Fibroblast of lung (primary cell): ENCODE data around the gene BTG4. TPM values are rescaled to one million over a fixed set of nuclear protein-coding genes. Genes with fewer than 3 reads are reported as not detected.

Source experiments
- DNase-seq, 2 donors: peaks; one replicate each; pipeline versions ENCODE4 v3.0.0 to v3.0.0-alpha.2; 2010; ENCODE audit warnings: low read depth in 2 of 2
- H2AFZ ChIP-seq: 2 replicates; pipeline ENCODE4 v1.5.1; 2012; ENCODE audit warnings: low read length, control low read depth, inconsistent platforms
- H3K27ac ChIP-seq: 2 replicates; pipeline ENCODE4 v1.5.1; 2011; ENCODE audit warnings: low read length, control low read depth; ENCODE audit not compliant: insufficient read depth
- H3K27me3 ChIP-seq: 2 replicates; pipeline ENCODE4 v1.5.1; 2011; ENCODE audit warnings: mild to moderate bottlenecking, low read length; ENCODE audit not compliant: control insufficient read depth, insufficient read depth
- H3K36me3 ChIP-seq: 2 replicates; pipeline ENCODE4 v1.5.1; 2011; ENCODE audit warnings: low read length; ENCODE audit not compliant: control insufficient read depth, insufficient read depth
- H3K4me1 ChIP-seq: 2 replicates; pipeline ENCODE4 v1.5.1; 2011; ENCODE audit warnings: low read length; ENCODE audit not compliant: control insufficient read depth, insufficient read depth; ENCODE audit errors: extremely low read depth
- H3K4me2 ChIP-seq: 2 replicates; pipeline ENCODE4 v1.5.1; 2011; ENCODE audit warnings: low read length, control low read depth; ENCODE audit not compliant: insufficient read depth; ENCODE audit errors: extremely low read depth
- H3K4me3 ChIP-seq, 4 experiments: fragments of 200-600 bp in 1 of 4; sonication (generic) in 1 of 4; replicated peaks in 1 of 4; 2 replicates each; pipeline ENCODE4 v1.5.1; 2011 to 2016; ENCODE audit warnings: low read length in 4 of 4, low read depth in 3 of 4, mild to moderate bottlenecking in 3 of 4, control low read depth in 2 of 4, inconsistent platforms in 1 of 4, mixed read lengths in 1 of 4; ENCODE audit not compliant: insufficient read depth in 1 of 4; ENCODE audit errors: control extremely low read depth in 1 of 4
- H3K79me2 ChIP-seq: 2 replicates; pipeline ENCODE4 v1.5.1; 2012; ENCODE audit warnings: mild to moderate bottlenecking, low read length, inconsistent platforms; ENCODE audit not compliant: control insufficient read depth, insufficient read depth
- H3K9ac ChIP-seq: 2 replicates; pipeline ENCODE4 v1.5.1; 2011; ENCODE audit warnings: mild to moderate bottlenecking, low read length, control low read depth; ENCODE audit not compliant: insufficient read depth
- H3K9me3 ChIP-seq: 2 replicates; pipeline ENCODE4 v1.5.1; 2012; ENCODE audit warnings: low read depth, low read length; ENCODE audit not compliant: control insufficient read depth, insufficient read depth
- H4K20me1 ChIP-seq: 2 replicates; pipeline ENCODE4 v1.5.1; 2011; ENCODE audit warnings: low read length; ENCODE audit not compliant: control insufficient read depth, insufficient read depth; ENCODE audit errors: extremely low read depth
- EZH2 ChIP-seq: IDR thresholded peaks from 2 replicates; pipeline ENCODE4 v1.5.1; 2012; ENCODE audit warnings: low read length, control low read depth, mild to moderate bottlenecking; ENCODE audit errors: missing control alignments
- polyA plus RNA-seq, 2 donors: library from polyadenylated mRNA; depleted of rRNA in 1 of 2; stranded (reverse) in 1 of 2; unstranded in 1 of 2; fragments of >200 nt; gene quantifications; 2 replicates each; pipeline ENCODE4 v1.2.1, GENCODE V29; 2011 to 2012; ENCODE audit warnings: missing spikeins in 1 of 2
- total RNA-seq: library from RNA; depleted of rRNA; stranded (reverse); fragments of >200 nt; gene quantifications from 2 replicates; pipeline ENCODE4 v1.2.1, GENCODE V29; 2014
- TF ChIP-seq, protein P1 (sequence below), 2 donors: IDR thresholded peaks in 1 of 2; conservative IDR thresholded peaks in 1 of 2; 1 replicate in 1 of 2; 2 replicates in 1 of 2; pipeline ENCODE4 v1.5.1; 2011 to 2012; ENCODE audit warnings: low read length in 2 of 2, control low read depth in 1 of 2, inconsistent platforms in 1 of 2, low read depth in 1 of 2, mild to moderate bottlenecking in 1 of 2

BTG4 gene
- total and polyA plus RNA-seq, 2 donors (not counting 1 experiment from before 2014, with no cell fraction given): 0.08 to 0.33 TPM

- Histone ChIP-seq H3K27me3 (no peaks in the 10 kb centered on the region), H2AFZ (peak overlapping the region; percentile 7), H3K4me2 (no peak overlapping the region), H3K9ac (no peak overlapping the region), H3K4me3 (no peak overlapping the region), H3K9me3 (no peaks in the 10 kb centered on the region), H3K79me2 (no peaks in the 10 kb centered on the region), H4K20me1 (no peaks in the 10 kb centered on the region), H3K4me1 (no peaks in the 10 kb centered on the region), H3K27ac (no peak overlapping the region), H3K36me3 (no peaks in the 10 kb centered on the region)
- TF ChIP-seq, protein P1, sequence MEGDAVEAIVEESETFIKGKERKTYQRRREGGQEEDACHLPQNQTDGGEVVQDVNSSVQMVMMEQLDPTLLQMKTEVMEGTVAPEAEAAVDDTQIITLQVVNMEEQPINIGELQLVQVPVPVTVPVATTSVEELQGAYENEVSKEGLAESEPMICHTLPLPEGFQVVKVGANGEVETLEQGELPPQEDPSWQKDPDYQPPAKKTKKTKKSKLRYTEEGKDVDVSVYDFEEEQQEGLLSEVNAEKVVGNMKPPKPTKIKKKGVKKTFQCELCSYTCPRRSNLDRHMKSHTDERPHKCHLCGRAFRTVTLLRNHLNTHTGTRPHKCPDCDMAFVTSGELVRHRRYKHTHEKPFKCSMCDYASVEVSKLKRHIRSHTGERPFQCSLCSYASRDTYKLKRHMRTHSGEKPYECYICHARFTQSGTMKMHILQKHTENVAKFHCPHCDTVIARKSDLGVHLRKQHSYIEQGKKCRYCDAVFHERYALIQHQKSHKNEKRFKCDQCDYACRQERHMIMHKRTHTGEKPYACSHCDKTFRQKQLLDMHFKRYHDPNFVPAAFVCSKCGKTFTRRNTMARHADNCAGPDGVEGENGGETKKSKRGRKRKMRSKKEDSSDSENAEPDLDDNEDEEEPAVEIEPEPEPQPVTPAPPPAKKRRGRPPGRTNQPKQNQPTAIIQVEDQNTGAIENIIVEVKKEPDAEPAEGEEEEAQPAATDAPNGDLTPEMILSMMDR (conservative IDR thresholded peaks at IDR 0.05 in 1 of 2, IDR thresholded peaks at IDR 0.05 in 1 of 2; ENCODE audit: low read depth in 1 of 2, low read length in 2 of 2): no peak
- no peak for TF ChIP-seq EZH2
- DNase-seq: no peak
Observed at GRCh38 chr11:111518668-111519067, 6.5 kb upstream of the BTG4 start.

DNA sequence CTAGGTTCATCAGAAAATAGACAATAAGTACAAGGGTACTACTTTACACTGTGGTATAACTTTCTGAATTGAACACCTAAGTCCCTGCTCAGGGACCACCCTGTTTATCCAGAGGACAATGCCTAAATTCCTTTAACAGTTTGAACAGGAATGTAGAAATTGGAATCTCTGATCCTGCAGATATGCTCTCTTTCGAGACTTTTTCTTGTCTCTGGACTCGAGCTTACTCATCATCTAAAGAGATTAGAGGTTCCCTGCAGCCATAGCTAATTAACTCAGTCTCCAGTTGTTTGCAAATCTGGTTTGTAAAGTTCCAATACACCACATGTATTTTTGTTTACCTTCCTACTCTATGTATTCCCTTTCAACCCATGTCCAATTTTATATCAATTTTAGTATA, 3.4 kb upstream of the BTG4 start:
- H3K27ac ChIP-seq: no peak overlapping the region
- no peak for DNase-seq
- no peaks in the 10 kb centered on the region for H4K20me1 ChIP-seq
- no peak overlapping the region for H3K4me3 ChIP-seq
- H3K4me1 ChIP-seq: no peaks in the 10 kb centered on the region
- no peaks in the 10 kb centered on the region for H3K9me3 ChIP-seq
- H3K36me3 ChIP-seq: no peaks in the 10 kb centered on the region
- H3K4me2 ChIP-seq: no peak overlapping the region
- no peaks in the 10 kb centered on the region for H3K79me2 ChIP-seq
- TF ChIP-seq, protein P1 (conservative IDR thresholded peaks at IDR 0.05 in 1 of 2, IDR thresholded peaks at IDR 0.05 in 1 of 2; ENCODE audit: low read depth in 1 of 2, low read length in 2 of 2): no peak
- no peak for TF ChIP-seq EZH2
- H2AFZ ChIP-seq: no peak overlapping the region
- no peak overlapping the region for H3K9ac ChIP-seq
- no peaks in the 10 kb centered on the region for H3K27me3 ChIP-seq

DNA sequence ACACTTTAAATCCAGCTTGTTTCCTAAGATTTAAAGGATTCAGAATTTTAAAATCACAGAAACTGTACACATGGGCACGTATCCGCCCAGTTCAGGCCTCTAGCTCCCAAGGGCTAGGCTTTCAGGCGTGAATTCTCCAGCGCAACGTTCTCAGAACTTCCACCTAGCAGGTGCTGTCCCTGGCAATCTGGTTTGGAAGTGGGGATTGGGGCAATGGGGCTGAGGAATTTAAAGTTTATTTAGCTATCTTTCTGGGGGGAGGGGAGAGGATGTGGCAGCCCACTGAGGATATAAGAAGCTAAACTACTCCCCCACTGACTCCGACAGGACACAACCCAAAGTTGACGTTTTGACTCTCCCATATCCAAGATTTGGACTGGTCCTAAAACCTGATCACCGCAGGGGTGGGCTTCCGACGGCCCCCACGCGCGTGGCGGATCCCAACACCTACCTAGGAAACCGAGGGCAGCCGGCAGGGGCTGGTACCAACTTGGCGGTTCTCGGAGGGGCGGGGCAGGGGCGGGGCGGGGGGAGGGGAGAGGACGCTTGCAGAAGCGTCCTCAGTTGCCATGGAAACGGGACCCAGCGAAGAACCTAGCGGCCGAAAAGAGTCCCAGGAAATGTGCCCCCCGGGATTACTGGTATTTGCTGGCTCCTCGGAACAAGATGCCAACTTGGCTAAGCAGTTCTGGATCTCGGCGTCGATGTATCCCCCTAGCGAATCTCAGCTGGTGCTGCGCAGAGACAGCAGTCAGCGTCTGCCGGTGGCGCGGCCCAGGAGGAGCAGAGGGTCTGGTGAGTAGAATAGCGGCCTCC, 2.2 kb upstream of the BTG4 start, which contains the start of gene HOATZ:
TSS of gene HOATZ (plus strand) at position 563 of the 816 bp plus-strand sequence. CDS start at position 570, 7 bp downstream.
- no peaks in the 10 kb centered on the region for H4K20me1 ChIP-seq
- no peaks in the 10 kb centered on the region for H3K4me1 ChIP-seq
- no peak within 1 kb of the TSS for H3K27ac ChIP-seq
- H3K36me3 ChIP-seq: no peaks in the 10 kb centered on the region
- no peaks in the 10 kb centered on the region for H3K27me3 ChIP-seq
- H3K9ac ChIP-seq: no peak within 1 kb of the TSS
- H3K79me2 ChIP-seq: no peaks in the 10 kb centered on the region
- peak; percentile 30 to 34 for DNase-seq
- H3K9me3 ChIP-seq: no peaks in the 10 kb centered on the region
- H3K4me3 ChIP-seq: peak within 1 kb of the TSS in 1 of 4 experiments; percentile 59
- TF ChIP-seq, protein P1 (conservative IDR thresholded peaks at IDR 0.05 in 1 of 2, IDR thresholded peaks at IDR 0.05 in 1 of 2; ENCODE audit: low read depth in 1 of 2, low read length in 2 of 2): peak in 1 of 2 donors; percentile 44
- TF ChIP-seq EZH2: no peak
- no peak within 1 kb of the TSS for H2AFZ ChIP-seq
- H3K4me2 ChIP-seq: no peak within 1 kb of the TSS
